ENCODE data around the gene FBXW8. TPM values are rescaled to one million over a fixed set of nuclear protein-coding genes. Genes with fewer than 3 reads are reported as not detected.

Gene FBXW8
- total RNA-seq, 1 experiment from 2014 or later: 12.1 TPM

DNA sequence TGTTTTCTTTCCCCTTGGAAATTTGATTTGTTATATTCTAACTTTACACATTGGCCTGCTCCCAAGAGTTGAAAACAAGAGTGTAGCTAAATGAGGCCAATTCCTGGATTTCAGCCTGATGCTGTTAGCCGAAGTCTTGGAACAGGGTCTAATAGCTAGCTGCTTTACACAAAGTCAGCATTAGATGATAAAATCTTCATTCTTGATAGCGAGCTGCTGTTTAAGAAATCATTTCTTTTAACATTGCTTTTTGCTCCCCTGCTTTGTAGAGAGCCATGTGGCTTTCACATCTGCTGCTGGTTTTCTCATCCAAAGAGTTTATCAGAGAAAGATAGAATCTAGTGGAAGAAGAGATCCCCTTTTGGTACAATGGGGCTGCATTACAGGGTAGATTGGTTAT, 22.3 kb downstream of the FBXW8 start:
- DNase-seq (no peak), ATAC-seq (no peak)
- no peaks in the 10 kb centered on the region for H3K4me1 ChIP-seq (ENCODE audit: insufficient read depth, low read length)
- no peak overlapping the region for H3K9ac ChIP-seq (ENCODE audit: low read length)
- no peaks in the 10 kb centered on the region for H3K9me2 ChIP-seq (replicated peaks; ENCODE audit: low read length)
- ChIA-PET POLR2A (ENCODE audit: unreplicated experiment) (interaction anchor here (0.6 to 0.7 kb wide), 2 partner anchors 24 to 51 kb away, joined by 3 to 5 read pairs; no protein-coding TSS in a partner anchor), CTCF (no interaction called here)
- no peaks in the 10 kb centered on the region for H3F3A ChIP-seq (ENCODE audit: low read length, unreplicated experiment)
- H3K4me3 ChIP-seq (ENCODE audit: low read length): no peak overlapping the region
- BruUV-seq (replicated peaks): no TSS peak
- H3K36me3 ChIP-seq (ENCODE audit: low read depth, low read length): peaks cover 51% of the 10 kb centered on the region
- intact Hi-C loops (cut with micrococcal nuclease): no loop called here
- no peak for TF ChIP-seq EZH2phosphoT487 (IDR thresholded peaks at IDR 0.05; ENCODE audit: borderline replicate concordance, low read length)
- no peak for TF ChIP-seq EZH2 (IDR thresholded peaks at IDR 0.05; ENCODE audit: low read length, unreplicated experiment)
- TF ChIP-seq CTCF (conservative IDR thresholded peaks at IDR 0.05; ENCODE audit: low read depth, low read length): no peak
- no peak overlapping the region for H2AFZ ChIP-seq (ENCODE audit: low read length)
- H4K20me1 ChIP-seq (ENCODE audit: low read length): no peaks in the 10 kb centered on the region
- H3K4me2 ChIP-seq (ENCODE audit: low read length): no peak overlapping the region
- no peaks in the 10 kb centered on the region for H3K27me3 ChIP-seq (ENCODE audit: low read length)
- H3K27ac ChIP-seq (ENCODE audit: low read length): no peak overlapping the region
- 0 out of 2 replicates have a peak, but pooled peaks cover 5% of the 10 kb centered on the region for H3K9me3 ChIP-seq (ENCODE audit: low read length)
- peaks cover 7% of the 10 kb centered on the region for H3K79me2 ChIP-seq (ENCODE audit: low read length)

GRCh38 chr12:116933512-116934246, 22.9 kb downstream of the FBXW8 start:
- ChIA-PET POLR2A (ENCODE audit: unreplicated experiment) (interaction anchor here (0.6 to 0.7 kb wide), 2 partner anchors 25 to 51 kb away, joined by 3 to 5 read pairs; no protein-coding TSS in a partner anchor), CTCF (no interaction called here)
- ATAC-seq (peak; percentile 71), DNase-seq (no peak)
- Histone ChIP-seq H3K9me2 (replicated peaks; ENCODE audit: low read length) (no peaks in the 10 kb centered on the region), H3K4me1 (ENCODE audit: insufficient read depth, low read length) (no peaks in the 10 kb centered on the region), H4K20me1 (ENCODE audit: low read length) (no peaks in the 10 kb centered on the region), H3K36me3 (ENCODE audit: low read depth, low read length) (peaks cover 46% of the 10 kb centered on the region), H3K27me3 (ENCODE audit: low read length) (no peaks in the 10 kb centered on the region), H3K4me2 (ENCODE audit: low read length) (no peak overlapping the region), H2AFZ (ENCODE audit: low read length) (no peak overlapping the region), H3K9me3 (ENCODE audit: low read length) (0 out of 2 replicates have a peak, but pooled peaks cover 5% of the 10 kb centered on the region), H3K4me3 (ENCODE audit: low read length) (no peak overlapping the region), H3F3A (ENCODE audit: low read length, unreplicated experiment) (no peaks in the 10 kb centered on the region), H3K79me2 (ENCODE audit: low read length) (peaks cover 7% of the 10 kb centered on the region), H3K27ac (ENCODE audit: low read length) (no peak overlapping the region), H3K9ac (ENCODE audit: low read length) (no peak overlapping the region)
- TF ChIP-seq EZH2 (IDR thresholded peaks at IDR 0.05; ENCODE audit: low read length, unreplicated experiment) (no peak), CTCF (conservative IDR thresholded peaks at IDR 0.05; ENCODE audit: low read depth, low read length) (no peak), EZH2phosphoT487 (IDR thresholded peaks at IDR 0.05; ENCODE audit: borderline replicate concordance, low read length) (no peak)
- no TSS peak for BruUV-seq (replicated peaks)
- intact Hi-C loops (cut with micrococcal nuclease): no loop called here
